Right ventricle myocardium inferior (tissue), 1 donor: ENCODE data around the gene INSIG2. TPM values are rescaled to one million over a fixed set of nuclear protein-coding genes. Genes with fewer than 3 reads are reported as not detected.
A peak's percentile ranks its signal among the peaks of the same experiment; 100 is the strongest.

ENCODE experiments used
- ATAC-seq: fragments of 200-7000 bp; cut with Tn5 transposase; one replicate; pipeline ENCODE4 v1.9.1; 2020; ENCODE audit warnings: mild to moderate bottlenecking, moderate library complexity
- DNase-seq: peaks from one replicate; pipeline ENCODE4 v3.0.0; 2021; ENCODE audit errors: missing footprints
- intact Hi-C: fragments of 100-400 bp; cut with DNase I; formaldehyde crosslinking; loops from one replicate; pipeline ENCODE4 v1.11.0; 2022
- long read RNA-seq: library from polyadenylated mRNA; unstranded; transcript quantifications from one replicate; pipeline ENCODE4 v2.0.0, GENCODE V29; 2021
- total RNA-seq: library from RNA; stranded (reverse); fragmentation: NEBNext Ultra II Directional; extraction: Animal tissue kit (Norgen Biotek cat#: 25700); gene quantifications from one replicate; pipeline ENCODE4 v1.2.1, GENCODE V29; 2021
- donor health status: DM: no; HTN: yes; CAD: no; lungs with severe emphysema.

The INSIG2 gene
- 13.0 TPM for total RNA-seq
- long read RNA-seq, transcript INSIG2-201 (6 exons, 2,590 nt): major isoform, 11 of 13 reads
- long read RNA-seq, partial matches to known transcripts: 0 of 13 reads
- long read RNA-seq, other reads (novel, unspliced or antisense): 1 of 13 reads

DNA sequence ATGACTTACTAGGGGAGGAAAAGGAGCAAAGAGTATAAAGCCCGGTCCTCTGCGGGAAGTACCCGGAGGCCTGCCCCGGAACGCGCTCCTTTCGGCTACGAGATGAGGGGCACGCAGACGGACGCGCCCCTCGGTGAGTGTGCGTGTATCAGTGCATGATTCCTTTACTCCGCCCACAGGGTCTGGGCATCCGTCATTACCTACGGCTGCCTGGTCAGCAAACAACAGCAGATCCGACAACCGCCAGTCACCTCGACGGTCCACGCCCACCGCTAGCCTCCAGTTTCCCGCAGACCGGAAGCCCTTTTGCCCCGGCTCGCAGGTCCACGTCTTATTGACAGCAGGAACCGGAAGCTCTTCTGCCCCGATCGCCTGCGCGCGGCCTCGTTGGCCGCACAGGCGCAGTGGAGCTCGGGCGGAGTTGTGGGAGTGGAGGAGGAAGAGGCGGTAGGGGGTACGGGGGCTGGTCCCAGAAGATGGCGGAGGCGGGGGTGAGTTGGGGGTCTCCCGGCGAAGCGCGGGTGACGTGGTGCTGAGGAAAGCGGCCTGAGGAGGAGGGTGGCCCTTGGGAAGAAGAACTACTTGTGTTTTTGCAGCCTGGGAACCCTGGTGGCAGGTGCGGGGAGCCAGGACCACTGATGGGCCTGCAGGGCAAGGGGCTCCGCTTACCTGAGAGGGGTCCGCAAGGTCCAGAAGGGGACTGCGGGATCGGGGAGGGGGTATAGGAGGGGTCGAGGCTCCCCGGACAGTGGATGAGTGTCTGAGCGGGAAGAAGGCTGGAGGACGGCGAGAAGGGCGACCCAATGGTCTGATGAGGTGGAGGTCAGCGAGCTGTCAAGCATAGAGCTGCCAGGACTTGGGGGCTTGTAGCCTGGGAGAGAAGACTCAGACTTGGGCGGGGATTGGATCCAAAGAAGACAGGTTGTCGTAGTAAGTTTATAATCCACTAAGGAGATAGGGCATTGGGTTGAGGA, at the start of gene INSIG2:
Gene INSIG2, plus strand, starts transcription at position 421 of the 974 bp plus-strand sequence. CDS start 8,086 bp downstream, outside the sequence.
- ATAC-seq: peak; percentile 99
- intact Hi-C loops: no loop called here

DNA sequence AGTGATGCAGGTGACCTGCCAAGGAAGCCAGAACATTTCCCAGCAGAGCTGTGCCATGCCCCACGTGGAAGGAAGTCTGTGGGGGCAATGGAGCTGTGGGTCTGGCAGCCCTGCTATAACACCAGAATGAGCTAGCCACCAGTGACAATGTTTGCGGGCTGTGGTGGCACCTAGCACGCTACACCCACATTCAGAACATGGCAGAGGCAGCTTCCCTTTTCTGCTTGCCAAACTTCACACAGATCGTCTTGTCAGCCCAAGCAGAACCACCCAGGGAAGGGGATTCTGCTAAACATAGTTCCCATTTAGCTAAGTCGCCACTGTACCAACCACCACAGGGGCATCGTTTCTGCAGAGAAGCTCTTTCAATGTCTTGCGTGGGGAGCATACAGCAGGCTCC, 47.4 kb upstream of the INSIG2 start:
- intact Hi-C loops: loop anchor here (10.0 kb wide), 1 partner anchor 164 kb away; no protein-coding TSS in a partner anchor
- ATAC-seq (no peak), DNase-seq (no peak)

More for the DNA sequence above, at the start of gene INSIG2:
- DNase-seq: peak; percentile 96

DNA sequence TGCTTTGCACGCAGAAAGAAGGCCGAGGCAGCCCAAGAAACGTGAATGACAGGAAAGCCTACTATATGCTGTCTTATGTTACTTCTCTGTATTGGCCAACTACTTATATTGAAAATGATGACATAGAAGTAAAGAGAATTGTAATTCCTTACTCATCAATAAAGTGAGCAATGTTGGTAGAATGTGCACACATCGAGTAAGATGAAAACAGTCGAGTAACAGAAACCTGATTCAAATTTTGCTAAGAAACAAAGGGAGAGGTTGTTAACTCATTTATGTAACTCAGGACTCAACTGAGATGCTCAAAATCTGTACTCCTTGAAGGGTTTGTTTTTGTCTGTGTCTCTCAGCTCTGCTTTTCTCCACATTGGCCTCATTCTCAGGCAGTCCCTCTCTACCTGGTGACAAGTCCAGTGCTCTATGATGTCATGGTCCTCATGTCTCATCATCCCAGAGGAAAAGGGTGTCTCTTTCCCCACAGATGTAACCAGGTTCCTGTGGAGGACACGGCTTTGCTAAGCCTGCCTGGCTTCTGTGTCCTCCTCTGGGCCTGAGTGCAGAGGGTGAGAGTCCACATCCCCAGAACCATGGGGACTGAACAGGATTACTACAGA, 44.1 kb upstream of the INSIG2 start:
- intact Hi-C loops: loop anchor here (10.0 kb wide), 1 partner anchor 161 kb away; no protein-coding TSS in a partner anchor
- no peak for DNase-seq
- no peak for ATAC-seq

DNA sequence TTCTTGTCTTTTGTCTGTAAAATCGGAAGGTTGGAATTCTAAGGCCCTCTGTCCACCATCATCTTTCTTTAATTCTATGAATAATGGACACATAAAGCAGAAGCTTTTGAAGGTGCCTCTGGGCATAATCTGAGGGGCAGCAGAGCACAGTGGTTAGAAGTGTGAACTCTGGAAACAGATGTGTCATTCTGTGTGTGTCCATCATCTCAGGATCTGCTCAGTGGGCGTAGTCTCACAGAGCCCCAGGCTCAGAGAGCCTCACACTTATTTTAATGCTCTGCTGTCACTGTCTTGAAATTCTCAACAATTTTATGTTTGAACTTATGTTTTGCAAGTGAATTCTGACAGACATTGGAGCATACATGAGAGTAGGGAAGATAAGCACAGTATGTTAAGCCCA, 43.4 kb upstream of the INSIG2 start:
- DNase-seq (no peak), ATAC-seq (no peak)
- intact Hi-C loops: loop anchor here (5.0 to 10.0 kb wide), 2 partner anchors 160 to 817 kb away; no protein-coding TSS in a partner anchor

DNA sequence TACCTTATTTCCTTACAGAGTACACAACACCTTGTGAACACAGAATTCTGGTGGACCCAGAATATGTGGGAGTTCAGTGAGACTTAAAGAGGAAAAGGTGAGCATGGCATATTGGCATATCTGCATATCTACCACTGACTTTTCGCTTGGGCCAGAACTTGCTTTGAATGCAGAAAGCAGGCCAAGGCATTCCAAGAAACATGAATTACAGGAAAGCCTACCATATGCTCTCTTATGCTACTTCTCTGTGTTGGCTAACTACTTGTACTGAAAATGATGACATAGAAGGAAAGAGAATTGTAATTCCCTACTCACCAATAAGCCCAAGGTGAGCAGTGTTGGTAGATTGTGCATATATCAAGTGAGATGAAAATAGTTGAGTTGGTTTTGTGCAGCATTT, 43.0 kb upstream of the INSIG2 start:
- intact Hi-C loops: loop anchor here (5.0 to 10.0 kb wide), 2 partner anchors 160 to 817 kb away; no protein-coding TSS in a partner anchor
- no peak for ATAC-seq
- no peak for DNase-seq

DNA sequence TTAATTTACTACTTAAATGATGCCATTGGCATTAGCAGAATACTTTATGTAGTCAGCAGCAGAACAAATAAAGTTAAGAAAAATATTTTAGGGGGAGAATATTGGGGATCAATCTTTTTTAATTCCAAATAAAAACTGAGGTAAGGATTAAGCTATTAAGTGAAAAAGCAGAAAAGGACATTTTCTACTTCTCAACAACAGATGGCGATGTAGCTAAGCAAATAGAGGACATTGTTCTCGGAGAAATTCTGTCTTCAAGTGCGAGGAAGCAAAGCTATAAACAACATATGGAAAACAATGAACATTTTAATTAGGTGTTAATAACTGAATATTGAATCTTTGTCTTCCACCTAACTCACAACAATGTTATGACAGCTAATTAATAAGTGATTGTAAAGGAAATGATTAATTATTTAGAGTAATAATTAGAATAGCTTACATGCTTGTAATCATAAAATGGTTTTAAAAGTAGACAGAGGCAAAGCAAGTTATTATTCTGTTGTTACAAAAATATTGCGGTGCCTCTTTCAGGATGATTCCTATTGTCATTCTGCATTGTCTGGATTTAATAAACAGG, 41.5 kb upstream of the INSIG2 start:
- DNase-seq (no peak), ATAC-seq (no peak)
- intact Hi-C loops: loop anchor here (5.0 to 10.0 kb wide), 2 partner anchors 158 to 816 kb away; no protein-coding TSS in a partner anchor

DNA sequence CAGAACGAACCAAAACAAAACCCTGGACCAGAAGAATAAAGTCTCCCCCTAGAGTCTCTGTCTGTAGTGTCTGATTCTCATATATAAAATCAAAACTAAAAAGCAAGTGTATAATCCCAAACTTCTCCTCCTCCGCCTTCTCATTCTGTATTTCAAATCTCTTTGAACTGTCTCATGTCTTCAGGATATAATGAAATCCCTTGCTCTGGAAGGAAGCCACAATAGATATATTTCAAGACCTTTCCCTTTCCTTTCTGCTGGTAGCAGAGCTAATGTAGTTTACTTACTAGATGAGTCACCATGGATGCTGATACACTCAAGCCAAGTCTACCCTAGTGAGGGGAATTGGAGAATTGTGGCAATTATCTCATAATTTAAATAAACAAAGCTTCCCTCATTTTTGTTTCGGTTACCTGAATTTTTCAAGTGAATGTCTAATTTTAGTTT, 40.9 kb upstream of the INSIG2 start:
- ATAC-seq (no peak), DNase-seq (no peak)
- intact Hi-C loops: loop anchor here (5.0 to 10.0 kb wide), 2 partner anchors 157 to 815 kb away; no protein-coding TSS in a partner anchor

DNA sequence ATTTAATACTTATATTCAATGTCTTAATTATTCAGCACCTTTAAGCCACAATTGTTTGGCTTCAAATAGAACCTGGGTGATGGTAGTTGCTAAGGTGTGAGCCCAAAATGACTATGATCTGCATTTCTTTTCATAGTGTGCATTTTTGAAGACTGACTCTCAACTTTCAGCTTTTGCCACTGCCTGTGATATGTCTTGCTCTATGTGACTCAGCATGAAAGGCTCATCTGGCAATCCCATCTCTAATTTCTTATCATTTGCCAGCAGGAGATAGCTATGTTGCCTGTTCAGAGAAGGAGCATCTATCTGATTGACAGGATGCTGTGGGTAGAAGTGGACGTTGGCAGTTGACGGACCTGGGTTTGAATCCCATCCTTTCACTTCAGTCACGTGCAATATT, 39.9 kb upstream of the INSIG2 start:
- intact Hi-C loops: loop anchor here (5.0 to 10.0 kb wide), 2 partner anchors 156 to 814 kb away; no protein-coding TSS in a partner anchor
- ATAC-seq: no peak
- DNase-seq: no peak

DNA sequence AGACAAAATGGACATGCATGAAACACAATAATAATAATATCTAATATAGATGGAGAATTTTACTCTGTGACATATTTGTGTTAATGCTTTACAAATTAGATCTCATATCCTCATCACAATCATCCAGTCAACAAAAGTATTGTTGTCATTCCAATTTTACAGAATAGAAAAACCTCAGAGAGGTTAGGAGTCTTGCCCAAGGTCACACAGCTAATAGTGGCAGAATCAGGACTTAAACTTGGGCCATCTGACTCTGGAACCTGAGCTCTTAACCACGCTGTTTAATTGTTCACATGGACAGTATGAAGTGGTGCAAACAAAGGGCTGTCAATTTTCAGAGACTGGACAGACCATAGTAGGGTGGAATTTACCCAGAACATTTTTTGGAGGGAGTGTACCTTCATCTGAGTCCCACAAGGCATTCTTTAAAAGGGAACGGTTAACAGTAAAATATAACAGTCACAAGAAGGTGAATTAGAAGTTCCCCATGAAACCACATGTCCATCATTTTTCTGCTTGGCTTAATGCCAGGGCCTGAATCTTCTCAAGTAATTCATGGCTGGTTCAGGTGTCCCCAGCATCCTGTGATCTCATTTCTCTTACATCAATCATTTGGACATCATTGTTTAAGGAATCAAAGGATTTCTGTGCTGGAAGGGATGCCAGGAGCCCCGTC, 39.0 kb upstream of the INSIG2 start:
- ATAC-seq (no peak), DNase-seq (no peak)
- intact Hi-C loops: loop anchor here (5.0 to 10.0 kb wide), 2 partner anchors 156 to 813 kb away; no protein-coding TSS in a partner anchor

DNA sequence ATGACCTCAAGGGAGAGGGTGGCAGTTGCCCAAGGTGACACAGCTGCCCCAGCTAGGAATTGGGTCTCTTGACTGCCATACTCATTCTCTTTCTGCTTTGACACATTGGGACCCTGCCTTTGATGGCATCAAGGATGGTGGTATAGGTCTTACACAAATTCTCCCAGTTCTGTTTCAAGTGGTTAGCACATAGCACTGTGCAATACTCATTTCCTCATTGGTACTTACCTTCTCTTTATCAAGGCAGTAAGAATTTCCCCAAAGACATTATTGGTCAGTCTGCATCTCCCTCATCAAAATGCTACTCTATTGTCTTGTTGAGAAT, 38.5 kb upstream of the INSIG2 start:
- intact Hi-C loops: loop anchor here (5.0 to 10.0 kb wide), 2 partner anchors 155 to 813 kb away; no protein-coding TSS in a partner anchor
- no peak for DNase-seq
- no peak for ATAC-seq

DNA sequence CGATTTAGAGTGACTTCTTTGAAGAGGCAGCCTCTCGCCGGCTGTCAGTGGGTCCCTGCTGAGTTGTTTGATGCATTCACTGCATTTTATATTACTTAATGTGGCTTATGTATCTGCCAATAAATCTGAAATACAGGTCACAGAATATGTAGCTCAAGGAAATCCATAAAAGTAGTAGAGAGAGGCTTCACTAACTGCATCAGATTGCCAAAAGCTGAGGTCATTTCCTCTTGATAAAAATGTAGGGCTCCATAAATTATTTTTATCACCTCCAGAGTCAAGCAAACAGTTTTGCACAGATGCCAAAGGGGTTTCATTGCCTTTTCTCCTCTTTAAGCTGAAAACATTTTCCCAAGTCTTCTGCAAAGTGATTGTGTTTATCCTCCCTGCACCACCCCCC, 37.9 kb upstream of the INSIG2 start:
- DNase-seq: no peak
- no peak for ATAC-seq
- intact Hi-C loops: no loop called here

DNA sequence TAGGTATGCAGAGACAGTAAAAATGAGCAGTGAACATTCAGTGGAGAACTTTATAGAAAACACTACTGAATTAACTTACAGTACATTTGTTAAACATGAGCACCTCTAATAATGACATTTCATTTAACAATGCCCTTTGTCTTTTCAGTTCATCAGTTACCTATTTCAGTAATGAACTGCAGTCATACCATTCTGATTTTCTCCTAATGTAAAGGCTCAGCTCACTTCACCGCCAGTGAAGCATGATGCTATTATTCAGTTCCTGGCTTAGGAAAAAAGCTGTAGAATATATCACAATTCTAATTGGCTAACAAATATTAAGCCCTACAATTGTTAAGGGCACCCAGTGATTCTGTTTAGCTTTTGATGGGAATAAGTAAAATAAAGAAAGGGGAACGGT, 37.3 kb upstream of the INSIG2 start:
- intact Hi-C loops: no loop called here
- DNase-seq (no peak), ATAC-seq (no peak)

DNA sequence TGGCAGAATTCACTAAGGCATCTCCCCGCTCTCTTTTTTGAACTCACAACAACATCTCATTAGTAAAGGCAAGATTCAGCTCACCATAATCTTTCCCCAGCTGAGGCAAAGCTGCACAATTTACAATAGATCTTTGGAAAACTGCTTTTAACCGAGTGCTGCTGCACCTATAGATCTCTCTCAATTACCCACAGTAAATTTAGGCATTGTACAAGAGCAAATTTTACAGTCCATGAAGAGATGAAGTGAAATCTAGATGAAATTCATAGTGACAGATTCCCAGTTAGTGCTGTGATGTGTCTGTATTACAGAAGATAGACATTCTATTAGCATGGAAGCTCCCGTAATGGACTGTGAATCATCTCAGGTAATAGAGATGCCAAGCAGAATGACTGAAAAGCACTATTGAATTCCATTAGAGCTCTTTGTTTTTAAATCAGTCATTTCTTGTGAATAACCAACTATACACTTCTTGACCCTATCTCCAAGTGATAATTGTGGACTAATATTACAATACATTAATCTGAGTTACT, 36.4 kb upstream of the INSIG2 start:
- intact Hi-C loops: no loop called here
- no peak for ATAC-seq
- DNase-seq: no peak

DNA sequence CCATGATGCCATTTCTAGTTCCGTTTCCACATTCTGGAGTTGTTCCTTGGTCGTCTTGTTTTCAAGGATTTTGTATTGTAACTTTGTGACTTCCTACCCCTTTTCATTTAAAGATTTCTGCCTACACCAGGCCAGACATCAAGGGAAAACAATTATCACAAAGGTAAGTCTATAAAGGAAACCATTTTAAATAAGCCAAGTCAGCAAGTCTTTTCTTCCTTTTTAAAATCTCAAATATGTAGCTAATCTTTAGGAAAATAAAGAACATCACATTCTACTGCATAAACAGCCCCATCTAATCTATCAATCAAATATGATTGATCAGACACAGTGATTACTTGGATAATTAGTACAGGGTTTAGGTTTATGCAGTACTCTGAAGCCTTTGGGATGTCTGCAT, 35.8 kb upstream of the INSIG2 start:
- no peak for ATAC-seq
- no peak for DNase-seq
- intact Hi-C loops: no loop called here

DNA sequence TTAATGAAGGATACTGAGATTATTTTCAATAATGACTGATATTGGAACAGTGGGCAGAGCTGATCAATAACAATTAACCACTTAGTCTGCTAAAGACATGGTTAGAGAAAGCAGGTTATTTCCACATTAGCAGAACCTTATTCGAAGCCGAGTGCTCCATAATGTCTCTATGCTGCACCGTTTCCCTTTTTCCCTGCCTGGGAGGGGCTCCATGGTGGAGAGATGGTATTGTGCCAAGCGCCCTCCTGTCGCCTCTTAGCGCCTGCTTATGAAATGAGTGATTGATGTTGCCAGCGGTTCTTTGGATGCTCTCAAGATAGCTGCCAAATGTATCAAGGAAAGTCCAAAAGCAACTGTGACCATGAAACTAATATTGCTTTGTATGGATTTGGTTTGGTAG, 34.6 kb upstream of the INSIG2 start:
- DNase-seq: no peak
- no peak for ATAC-seq
- intact Hi-C loops: no loop called here

DNA sequence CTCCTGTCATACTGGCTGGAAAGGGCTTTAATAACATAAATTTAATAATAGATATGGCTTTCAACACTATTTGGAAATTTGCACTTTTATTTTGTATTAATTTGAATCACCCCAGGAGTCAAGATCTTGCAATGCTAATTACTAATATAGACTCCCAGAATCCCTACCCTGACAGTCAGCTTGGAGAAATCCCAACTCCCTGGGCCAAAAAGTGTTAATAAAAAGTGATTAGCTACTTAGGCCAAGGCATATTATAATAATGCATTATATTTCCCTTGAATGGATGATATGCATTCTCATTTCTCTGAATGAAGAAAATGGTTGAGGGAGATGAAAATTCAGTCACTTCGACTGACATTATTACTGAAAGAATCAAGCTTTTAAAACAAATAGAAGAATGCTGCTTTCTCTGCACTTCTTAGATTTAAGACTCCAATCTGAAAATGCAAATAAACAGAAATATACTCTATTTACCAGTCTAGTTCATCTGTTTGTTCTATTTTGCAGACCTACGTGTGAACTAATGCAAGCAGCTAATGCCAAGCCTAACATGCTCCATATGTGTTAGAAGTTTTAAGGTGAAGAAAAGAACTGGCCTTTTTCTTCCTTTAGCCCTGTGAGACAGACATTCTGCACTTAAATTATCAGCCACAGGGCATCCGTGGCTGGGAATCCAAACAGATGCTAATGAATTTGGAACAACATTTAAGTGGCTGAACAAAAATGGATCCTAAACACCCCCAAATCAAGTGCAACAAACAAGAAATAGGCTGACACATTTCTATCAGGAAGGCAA, 33.9 kb upstream of the INSIG2 start:
- no peak for DNase-seq
- no peak for ATAC-seq
- intact Hi-C loops: no loop called here

DNA sequence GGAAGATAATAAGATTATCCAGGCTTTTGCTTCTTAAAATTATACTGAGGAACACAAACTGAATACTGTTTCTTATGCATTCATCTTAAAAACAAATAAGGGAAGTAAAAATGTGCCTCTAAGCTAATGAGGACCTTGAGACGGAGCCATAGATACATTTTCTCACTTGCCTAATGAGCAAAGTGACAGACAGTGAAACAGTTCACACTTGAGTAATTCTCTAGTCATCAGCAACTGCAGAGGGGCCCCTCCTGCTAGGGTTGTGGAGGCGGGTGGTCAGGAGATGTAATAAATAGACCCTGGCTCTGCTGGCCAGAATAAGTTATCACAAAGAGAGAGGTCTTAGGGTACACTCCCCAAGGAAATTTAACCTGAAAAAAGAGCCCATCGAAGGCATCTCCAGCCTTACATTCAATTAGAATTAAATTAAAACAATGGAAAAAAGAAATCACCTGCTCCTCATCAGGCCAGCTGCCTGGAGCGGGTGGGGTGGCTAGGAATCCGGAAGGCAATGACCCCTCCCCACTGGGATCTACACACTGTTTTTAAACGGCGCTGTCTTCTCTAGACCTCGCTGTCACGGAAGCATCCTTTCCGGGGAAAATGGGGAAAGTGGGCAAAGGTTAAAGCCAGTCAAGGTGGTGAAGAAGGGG, 32.6 kb upstream of the INSIG2 start:
- no peak for ATAC-seq
- intact Hi-C loops: no loop called here
- no peak for DNase-seq
